ENCODE results near the gene CALR.
"Not testable (repeated sequence)": the region's sequence is repeated elsewhere in the genome, so short reads cannot be mapped to it uniquely, and the experiment has no call there.

CALR gene

GRCh38 chr19:12935071-12935470 lies 3.3 kb upstream of the CALR start:
- DNase-seq, result no peak

GRCh38 chr19:12936582-12936981 lies 1.8 kb upstream of the CALR start:
- DNase-seq, result no peak

- no peak for DNase-seq
Measured at GRCh38 chr19:12937093-12937926, 1.1 kb upstream of the CALR start.

- DNase-seq, result peak; percentile 78
Measured at GRCh38 chr19:12938779-12939601, 581 bp downstream of the CALR start.

- DNase-seq, result no peak
Measured at GRCh38 chr19:12939975-12940423, 1.6 kb downstream of the CALR start.

GRCh38 chr19:12940897-12941296 lies 2.5 kb downstream of the CALR start:
- no peak for DNase-seq

GRCh38 chr19:12943437-12944044 lies 5.1 kb downstream of the CALR start:
- no peak for DNase-seq

GRCh38 chr19:12944104-12944674 lies 5.8 kb downstream of the CALR start:
- DNase-seq, result no peak

- peak; percentile 99 for DNase-seq
Measured at GRCh38 chr19:12945479-12946091, 7.2 kb downstream of the CALR start, which contains the start of gene RAD23A. TSS of gene RAD23A (plus strand) at chr19:12945862. CDS start at chr19:12945949, 87 bp downstream.

GRCh38 chr19:12946092-12946721 lies 7.8 kb downstream of the CALR start:
- DNase-seq, result peak; percentile 87

GRCh38 chr19:12946731-12947496 lies 8.5 kb downstream of the CALR start:
- no peak for DNase-seq

GRCh38 chr19:12947702-12948611 lies 9.5 kb downstream of the CALR start:
- DNase-seq, result no peak

- no peak for DNase-seq
Measured at GRCh38 chr19:12948612-12949362, 10.4 kb downstream of the CALR start.

- no peak for DNase-seq
Measured at GRCh38 chr19:12949363-12950283, 11.2 kb downstream of the CALR start.

- DNase-seq, result not testable (repeated sequence)
Measured at GRCh38 chr19:12952050-12952449, 13.6 kb downstream of the CALR start.

GRCh38 chr19:12952488-12953137 lies 14.2 kb downstream of the CALR start:
- no peak for DNase-seq

- no peak for DNase-seq
Measured at GRCh38 chr19:12953138-12953798, 14.9 kb downstream of the CALR start.
